Mesenchymal stem cell (in vitro differentiated cells and primary cell): ENCODE measurements around the gene SPANXN4.

ENCODE experiments used
- DNase-seq: peaks from one replicate; pipeline ENCODE4 v3.0.0-alpha.2; 2013
- H2AFZ ChIP-seq: one replicate; pipeline ENCODE4 v1.6.1; 2013; ENCODE audit warnings: low read depth, mild to moderate bottlenecking, control low read depth, inconsistent platforms, low read length, moderate library complexity
- H2AK5ac ChIP-seq: 2 replicates; pipeline ENCODE4 v1.6.1; 2013; ENCODE audit warnings: low read length, moderate library complexity, mild to moderate bottlenecking, inconsistent platforms; ENCODE audit not compliant: severe bottlenecking
- H2BK120ac ChIP-seq: one replicate; pipeline ENCODE4 v1.6.1; 2013; ENCODE audit warnings: low read depth, mild to moderate bottlenecking, inconsistent platforms, low read length, moderate library complexity
- H2BK12ac ChIP-seq, 2 experiments: one replicate each; pipeline ENCODE4 v1.6.1; 2013; ENCODE audit warnings: inconsistent platforms in 2 of 2, low read length in 2 of 2, mild to moderate bottlenecking in 2 of 2, moderate library complexity in 2 of 2, control low read depth in 1 of 2
- H2BK15ac ChIP-seq: one replicate; pipeline ENCODE4 v1.6.1; 2013; ENCODE audit warnings: mild to moderate bottlenecking, low read depth, inconsistent platforms; ENCODE audit not compliant: poor library complexity, severe bottlenecking
- H2BK5ac ChIP-seq: 2 replicates; pipeline ENCODE4 v1.6.1; 2013; ENCODE audit warnings: low read depth, mild to moderate bottlenecking, low read length, control low read depth, inconsistent platforms; ENCODE audit not compliant: poor library complexity, severe bottlenecking
- H3K14ac ChIP-seq, 2 experiments: one replicate each; pipeline ENCODE4 v1.6.1; 2013; ENCODE audit warnings: inconsistent platforms in 2 of 2, low read length in 2 of 2, control low read depth in 1 of 2, mild to moderate bottlenecking in 1 of 2, moderate library complexity in 1 of 2
- H3K18ac ChIP-seq, 2 experiments: one replicate each; pipeline ENCODE4 v1.6.1; 2013; ENCODE audit warnings: inconsistent platforms in 2 of 2, low read length in 2 of 2, control low read depth in 1 of 2, low read depth in 1 of 2, mild to moderate bottlenecking in 1 of 2
- H3K23ac ChIP-seq, 2 experiments: one replicate each; pipeline ENCODE4 v1.6.1; 2013; ENCODE audit warnings: inconsistent platforms in 2 of 2, low read length in 2 of 2, mild to moderate bottlenecking in 2 of 2, moderate library complexity in 2 of 2, control low read depth in 1 of 2
- H3K27ac ChIP-seq: 2 replicates; pipeline ENCODE4 v1.5.1; 2013; ENCODE audit warnings: mild to moderate bottlenecking, moderate library complexity, low read length, control low read depth, inconsistent platforms; ENCODE audit not compliant: poor library complexity, severe bottlenecking
- H3K27me3 ChIP-seq, 2 experiments: 2 replicates each; pipeline versions ENCODE4 v1.6.1 to v1.7.0; 2013; ENCODE audit warnings: low read length in 2 of 2, mild to moderate bottlenecking in 2 of 2, moderate library complexity in 2 of 2, control low read depth in 1 of 2, inconsistent platforms in 1 of 2; ENCODE audit not compliant: control insufficient read depth in 1 of 2, insufficient read depth in 1 of 2
- H3K36me3 ChIP-seq, 2 experiments: 2 replicates each; pipeline versions ENCODE4 v1.6.1 to v1.7.0; 2013; ENCODE audit warnings: low read length in 2 of 2, control low read depth in 1 of 2, inconsistent platforms in 1 of 2, low read depth in 1 of 2, mild to moderate bottlenecking in 1 of 2; ENCODE audit not compliant: insufficient read depth in 2 of 2, control insufficient read depth in 1 of 2
- H3K4ac ChIP-seq, 2 experiments: one replicate each; pipeline ENCODE4 v1.6.1; 2013; ENCODE audit warnings: inconsistent platforms in 2 of 2, low read length in 2 of 2, mild to moderate bottlenecking in 2 of 2, moderate library complexity in 2 of 2, control low read depth in 1 of 2, low read depth in 1 of 2
- H3K4me1 ChIP-seq: 2 replicates; pipeline ENCODE4 v1.6.1; 2013; ENCODE audit warnings: low read depth, low read length, control low read depth; ENCODE audit not compliant: control insufficient read depth, insufficient read depth
- H3K4me2 ChIP-seq: 2 replicates; pipeline ENCODE4 v1.6.1; 2013; ENCODE audit warnings: low read length, mild to moderate bottlenecking, inconsistent platforms; ENCODE audit not compliant: poor library complexity, severe bottlenecking
- H3K4me3 ChIP-seq, 2 experiments: 2 replicates each; pipeline versions ENCODE4 v1.5.1 to v1.7.0; 2013; ENCODE audit warnings: low read length in 2 of 2, mild to moderate bottlenecking in 2 of 2, control low read depth in 1 of 2, low read depth in 1 of 2; ENCODE audit not compliant: insufficient read depth in 1 of 2
- H3K79me1 ChIP-seq: replicated peaks from 2 replicates; pipeline ENCODE4 v1.6.1; 2013; ENCODE audit warnings: mild to moderate bottlenecking, control low read depth, low read length, inconsistent platforms; ENCODE audit not compliant: poor library complexity, severe bottlenecking
- H3K9ac ChIP-seq: 2 replicates; pipeline ENCODE4 v1.7.0; 2013; ENCODE audit warnings: mild to moderate bottlenecking, low read length, moderate library complexity
- H3K9me3 ChIP-seq: 2 replicates; pipeline ENCODE4 v1.7.0; 2013; ENCODE audit warnings: mild to moderate bottlenecking, low read length; ENCODE audit not compliant: control insufficient read depth
- H4K8ac ChIP-seq: one replicate; pipeline ENCODE4 v1.6.1; 2013; ENCODE audit warnings: inconsistent platforms, mild to moderate bottlenecking, low read length, moderate library complexity
- H4K91ac ChIP-seq: one replicate; pipeline ENCODE4 v1.6.1; 2013; ENCODE audit warnings: mild to moderate bottlenecking, low read length, inconsistent platforms
- WGBS: methylation state at CpG from one replicate; pipeline ENCODE4 v1.1.7; 2013; ENCODE audit warnings: mixed read lengths; 5-methylcytosine and 5-hydroxymethylcytosine counted together

Gene SPANXN4

GRCh38 chrX:143081231-143081630 lies 55.5 kb downstream of the SPANXN4 start:
- no peak overlapping the region for H4K8ac ChIP-seq
- no peak overlapping the region for H2BK120ac ChIP-seq
- no peak overlapping the region for H3K23ac ChIP-seq
- no peak overlapping the region for H2BK15ac ChIP-seq
- H4K91ac ChIP-seq = no peak overlapping the region
- H3K27ac ChIP-seq = no peak overlapping the region
- DNase-seq = no peak
- no peaks in the 10 kb centered on the region for H3K27me3 ChIP-seq
- H3K4me2 ChIP-seq = no peak overlapping the region
- H3K79me1 ChIP-seq = no peaks in the 10 kb centered on the region
- H3K36me3 ChIP-seq = no peaks in the 10 kb centered on the region
- no peak overlapping the region for H2AFZ ChIP-seq
- H2BK12ac ChIP-seq = no peak overlapping the region
- no peak overlapping the region for H2AK5ac ChIP-seq
- no peak overlapping the region for H3K14ac ChIP-seq
- WGBS = 96% methylated on average over 1 of the region's 3 CpGs
- H3K9me3 ChIP-seq = peaks cover 10% of the 10 kb centered on the region
- H3K18ac ChIP-seq = no peak overlapping the region
- H3K4ac ChIP-seq = no peak overlapping the region
- no peaks in the 10 kb centered on the region for H3K4me1 ChIP-seq
- H2BK5ac ChIP-seq = no peak overlapping the region
- no peak overlapping the region for H3K9ac ChIP-seq
- H3K4me3 ChIP-seq = no peak overlapping the region

DNA sequence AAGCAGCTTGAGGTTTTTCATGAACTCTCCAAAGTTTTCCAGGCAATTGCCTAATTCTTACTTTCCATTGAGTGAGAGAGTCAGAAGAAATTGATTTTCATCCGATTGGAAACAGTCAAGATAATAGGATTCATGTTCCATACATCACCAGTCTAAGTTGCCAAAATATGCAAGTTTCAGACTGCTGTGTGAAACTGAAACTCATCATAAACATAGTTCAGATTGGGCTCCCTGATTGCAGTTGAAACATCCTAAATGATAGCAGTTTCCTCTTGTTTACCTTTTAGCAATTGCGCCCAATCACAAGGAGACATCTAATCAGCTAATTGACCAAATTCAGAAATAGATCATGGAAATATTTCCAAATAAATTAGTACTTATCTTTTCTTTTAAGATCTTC lies 56.8 kb downstream of the SPANXN4 start:
- no peak overlapping the region for H3K4ac ChIP-seq
- no peak overlapping the region for H4K91ac ChIP-seq
- H3K9me3 ChIP-seq = peaks cover 10% of the 10 kb centered on the region
- no peak overlapping the region for H2BK15ac ChIP-seq
- H3K4me1 ChIP-seq = no peaks in the 10 kb centered on the region
- H2BK120ac ChIP-seq = no peak overlapping the region
- H2BK12ac ChIP-seq = no peak overlapping the region
- H3K27ac ChIP-seq = no peak overlapping the region
- no peaks in the 10 kb centered on the region for H3K79me1 ChIP-seq
- H3K36me3 ChIP-seq = no peaks in the 10 kb centered on the region
- 100% methylated on average over 1 of the region's 2 CpGs for WGBS
- no peak for DNase-seq
- no peak overlapping the region for H2BK5ac ChIP-seq
- H3K23ac ChIP-seq = no peak overlapping the region
- no peak overlapping the region for H2AFZ ChIP-seq
- H3K27me3 ChIP-seq = no peaks in the 10 kb centered on the region
- no peak overlapping the region for H3K9ac ChIP-seq
- no peak overlapping the region for H4K8ac ChIP-seq
- no peak overlapping the region for H3K4me3 ChIP-seq
- H3K18ac ChIP-seq = no peak overlapping the region
- no peak overlapping the region for H3K4me2 ChIP-seq
- no peak overlapping the region for H2AK5ac ChIP-seq
- H3K14ac ChIP-seq = no peak overlapping the region
